Left renal cortex interstitium (tissue), 4 donors: ENCODE results near the gene AFF3. TPM values are rescaled to one million over a fixed set of nuclear protein-coding genes. Genes with fewer than 3 reads are reported as not detected.

Experiments used
- DNase-seq, 4 donors: peaks; one replicate each; pipeline ENCODE4 v3.0.0-alpha.2; 2013; ENCODE audit warnings: low read depth in 4 of 4, low spot score in 2 of 4, missing footprints in 1 of 4
- polyA plus RNA-seq, 4 donors: library from polyadenylated mRNA; unstranded; fragments of 120-200 nt; gene quantifications; one replicate each; pipeline ENCODE4 v1.2.1, GENCODE V29; 2013; ENCODE audit not compliant: insufficient read length in 4 of 4

Gene AFF3
- polyA plus RNA-seq, 4 donors = 18.4 to 26.6 (median 24.0) TPM

DNA sequence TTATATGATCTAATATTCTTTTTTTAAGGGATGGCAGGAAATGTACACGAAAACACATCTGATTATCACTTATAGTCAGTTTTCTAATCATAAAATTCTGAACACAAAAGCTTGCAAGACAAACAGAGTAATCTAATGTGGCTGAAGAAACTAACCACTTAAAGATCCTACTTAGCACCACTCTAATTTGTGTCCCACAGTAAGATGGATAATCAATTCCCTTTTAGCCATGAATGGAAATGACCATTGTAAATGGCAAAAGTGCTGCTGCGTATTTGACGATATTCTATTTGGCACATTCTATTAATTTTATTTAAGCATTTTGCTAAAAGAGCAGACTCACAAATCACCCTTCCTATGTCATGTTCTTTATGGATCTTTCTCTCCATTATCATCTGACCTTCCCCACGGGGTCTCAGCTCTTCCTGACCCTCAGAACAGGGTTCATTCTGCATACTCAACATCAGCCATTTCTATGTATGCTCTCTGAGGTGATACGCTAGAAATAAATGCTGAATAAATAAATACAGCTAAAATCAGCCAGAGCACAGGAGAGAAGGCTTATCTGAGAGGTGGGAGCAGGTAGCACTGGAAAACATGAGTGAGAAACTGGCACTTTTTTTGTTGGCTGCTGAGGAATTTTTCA lies 295.8 kb downstream of the AFF3 start:
- no peak for DNase-seq

DNA sequence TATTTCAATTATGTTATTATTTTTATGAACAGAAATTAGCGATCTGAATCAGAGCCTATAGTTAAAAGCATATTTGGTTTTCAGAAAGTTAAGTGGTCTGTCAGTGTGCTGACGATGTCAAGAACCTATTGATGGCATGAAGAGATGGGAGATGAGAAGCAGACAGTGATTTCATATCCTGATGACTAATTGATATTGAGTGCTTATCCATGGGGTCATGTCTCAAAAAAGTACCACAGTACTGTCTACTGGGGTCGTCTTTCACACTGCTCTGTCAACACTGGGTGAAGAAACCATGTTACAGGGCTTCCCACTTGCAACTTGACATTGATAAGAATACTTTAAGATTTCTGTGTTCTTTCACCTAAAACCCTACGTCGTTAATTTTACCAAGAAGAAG lies 297.1 kb downstream of the AFF3 start:
- no peak for DNase-seq

DNA sequence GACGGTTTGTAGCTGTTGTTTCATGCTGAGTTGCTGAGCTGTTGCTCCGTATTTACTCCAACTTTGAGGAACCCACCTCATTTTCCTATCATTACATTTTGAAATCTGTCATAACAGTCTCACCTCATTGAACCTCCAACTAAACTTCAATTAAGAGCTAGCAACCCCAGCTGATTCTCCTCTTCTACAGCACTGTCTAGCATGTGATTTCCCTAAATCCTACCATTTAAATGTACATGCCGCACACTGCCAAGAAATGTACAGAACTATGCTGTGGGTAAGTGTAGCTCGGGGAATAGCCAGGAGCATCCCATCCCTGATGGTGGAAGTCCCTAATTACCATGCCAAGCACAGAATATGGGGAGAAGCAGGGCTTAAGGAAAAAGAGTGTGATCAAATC lies 299.9 kb downstream of the AFF3 start:
- no peak for DNase-seq

DNA sequence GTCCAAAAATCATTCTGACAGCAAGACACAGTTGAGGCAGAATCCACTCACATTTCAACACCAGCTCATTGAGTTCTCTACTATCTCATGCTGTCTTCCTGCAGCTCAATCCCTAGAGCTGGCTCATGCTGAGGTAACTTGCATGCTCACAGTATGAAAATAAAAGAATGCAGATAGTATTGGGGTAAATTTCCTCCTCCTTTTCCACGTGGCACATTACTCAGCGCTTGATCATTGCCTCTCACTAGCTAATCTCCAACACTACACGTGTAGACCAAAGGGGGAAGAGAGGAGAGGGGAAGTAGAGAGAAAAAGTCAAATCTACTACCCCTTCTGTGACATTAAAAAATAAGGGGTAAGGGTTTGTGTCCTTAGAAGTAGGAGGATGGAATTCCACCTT lies 300.6 kb downstream of the AFF3 start:
- DNase-seq = no peak

DNA sequence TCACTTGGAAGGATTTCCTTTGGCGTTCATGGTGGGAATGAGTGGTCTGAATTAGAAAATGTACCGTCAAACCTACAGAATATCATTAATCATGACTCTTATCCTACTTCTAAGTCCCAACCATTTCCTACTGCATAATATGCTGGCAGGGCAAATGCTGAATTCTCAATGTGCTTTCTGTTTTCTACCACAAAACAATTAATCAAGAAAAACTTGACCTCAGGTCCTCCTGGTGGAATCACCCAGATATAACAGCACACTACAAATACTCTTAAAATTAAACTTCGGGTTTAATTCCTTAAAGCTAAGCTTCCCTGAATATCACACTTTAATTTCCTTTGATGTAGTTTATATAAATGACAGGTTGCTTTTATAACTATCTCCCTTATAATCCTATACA lies 301.6 kb downstream of the AFF3 start:
- DNase-seq = no peak

DNA sequence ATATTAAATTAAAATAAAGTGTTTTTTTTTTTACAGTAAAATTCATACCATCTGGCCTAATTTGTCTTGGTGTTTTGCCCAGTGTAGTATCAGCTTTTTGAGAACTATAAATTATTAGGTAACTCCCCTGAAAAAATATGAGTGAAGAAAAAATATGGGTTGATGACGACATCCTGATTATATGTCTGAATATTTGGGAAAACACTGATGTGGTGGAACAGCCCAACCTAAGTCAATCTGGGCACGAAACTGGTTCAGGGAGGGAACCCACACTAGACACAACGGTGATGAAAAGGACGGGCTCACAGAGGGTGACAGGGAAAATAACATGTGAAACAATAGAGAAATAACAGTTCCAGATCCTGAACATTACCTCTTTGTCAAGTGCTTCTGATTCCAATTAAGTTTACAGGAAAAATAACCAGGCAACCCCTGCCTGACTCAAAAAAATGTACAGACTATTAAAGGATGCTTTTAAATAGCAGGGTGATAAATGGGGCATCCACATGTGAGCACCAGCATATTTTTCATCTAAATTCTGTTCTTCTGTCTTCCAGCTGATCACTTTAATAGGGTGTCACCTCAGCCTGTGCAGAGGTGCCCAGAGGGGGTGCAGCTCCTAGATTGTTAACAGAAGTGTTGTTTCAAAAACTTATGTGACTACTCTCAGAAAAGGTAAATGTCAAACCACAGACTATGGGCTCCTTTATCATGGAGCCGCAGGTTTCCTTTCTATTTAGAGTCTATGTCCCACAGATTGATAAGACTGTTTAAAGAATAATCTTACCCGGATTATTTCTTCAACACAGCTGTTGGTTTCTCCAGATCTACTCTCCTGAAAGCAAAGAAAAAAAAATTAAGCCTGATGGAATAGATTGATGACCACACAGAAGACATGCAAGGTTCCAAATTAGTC lies 305.4 kb downstream of the AFF3 start:
- no peak for DNase-seq

DNA sequence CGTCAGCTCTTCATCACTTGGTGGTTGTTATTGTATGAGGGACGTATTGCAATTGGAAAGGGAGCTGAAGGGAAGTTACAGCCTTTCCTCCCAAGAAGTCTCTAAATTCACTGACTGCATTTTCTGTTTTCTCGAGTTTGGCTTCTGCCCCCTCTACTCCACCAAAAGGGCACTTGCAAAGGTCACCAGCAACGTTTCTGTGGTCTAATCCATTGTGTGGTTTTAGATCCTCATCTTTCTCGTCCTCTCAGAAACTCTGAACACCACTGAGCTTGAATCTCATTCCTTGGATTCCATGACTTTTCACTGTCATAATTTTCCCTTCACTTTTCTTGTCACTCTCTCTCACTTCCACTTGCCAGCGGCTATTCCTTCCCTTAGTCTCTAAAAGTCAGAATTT lies 308.0 kb downstream of the AFF3 start:
- DNase-seq = no peak

DNA sequence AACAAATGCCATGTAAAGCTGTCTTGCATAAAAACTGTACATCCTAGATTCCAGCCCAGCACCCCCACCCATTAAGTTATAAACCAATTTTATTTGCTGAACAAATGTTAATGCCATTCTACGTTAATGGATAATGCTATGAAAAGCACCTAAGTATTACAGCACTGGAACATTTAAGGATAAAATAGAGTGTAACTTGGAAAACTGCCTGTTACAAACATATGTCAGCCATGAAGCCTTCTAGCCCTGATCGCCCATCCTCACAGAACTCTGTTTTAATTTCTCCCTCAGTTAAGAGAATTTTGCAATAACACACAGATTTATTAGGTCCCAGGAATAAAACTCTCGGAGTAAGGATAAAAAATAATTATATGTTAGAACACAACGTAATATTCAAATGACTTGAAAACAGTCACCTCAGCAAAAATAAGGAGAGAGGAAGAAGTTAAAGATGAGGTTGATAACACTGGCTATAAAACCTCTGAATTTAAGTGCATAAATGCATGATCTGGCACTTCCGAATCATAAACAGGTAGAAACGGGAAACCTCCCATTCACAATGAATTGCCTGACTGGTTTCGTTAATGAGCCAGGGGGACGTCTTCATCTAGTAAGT lies 308.7 kb downstream of the AFF3 start:
- no peak for DNase-seq

DNA sequence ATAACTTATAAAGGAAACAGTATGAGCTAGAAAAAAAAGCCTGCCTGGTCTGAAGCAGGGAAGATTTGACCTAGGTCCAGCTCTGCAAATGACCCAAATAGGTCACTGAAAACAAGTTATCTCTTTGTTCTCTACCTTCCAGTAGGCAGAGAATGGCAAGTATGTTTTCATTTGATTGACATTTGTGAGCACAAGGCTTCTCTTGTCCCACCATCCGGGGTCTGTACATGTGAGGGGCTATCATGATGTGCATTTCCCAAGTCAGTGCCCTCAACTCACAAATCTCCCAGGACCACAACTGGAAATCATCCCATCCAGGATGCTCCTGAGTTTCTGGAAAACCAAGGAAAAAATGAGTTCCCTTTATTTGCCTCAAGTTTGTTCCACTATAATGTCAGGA lies 309.5 kb downstream of the AFF3 start:
- no peak for DNase-seq

DNA sequence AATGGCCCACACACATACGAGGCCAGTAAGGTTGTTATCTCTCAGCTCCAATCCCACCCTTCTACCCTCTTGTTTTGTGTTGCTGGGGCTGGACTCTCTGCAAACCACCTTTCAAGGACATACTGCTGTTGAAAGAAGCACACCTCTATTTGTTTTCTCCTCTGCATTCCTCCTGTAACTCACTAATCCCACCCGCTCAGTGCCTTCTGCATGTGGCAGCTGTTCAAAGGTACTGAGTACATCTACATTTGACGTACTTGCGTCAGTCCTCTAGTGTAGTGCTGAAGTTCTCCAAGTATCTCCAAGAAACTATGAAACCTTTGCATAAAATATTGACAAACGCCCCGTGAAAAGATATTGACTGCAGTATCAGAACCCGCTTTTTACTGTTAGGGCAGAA lies 310.6 kb downstream of the AFF3 start:
- no peak for DNase-seq

DNA sequence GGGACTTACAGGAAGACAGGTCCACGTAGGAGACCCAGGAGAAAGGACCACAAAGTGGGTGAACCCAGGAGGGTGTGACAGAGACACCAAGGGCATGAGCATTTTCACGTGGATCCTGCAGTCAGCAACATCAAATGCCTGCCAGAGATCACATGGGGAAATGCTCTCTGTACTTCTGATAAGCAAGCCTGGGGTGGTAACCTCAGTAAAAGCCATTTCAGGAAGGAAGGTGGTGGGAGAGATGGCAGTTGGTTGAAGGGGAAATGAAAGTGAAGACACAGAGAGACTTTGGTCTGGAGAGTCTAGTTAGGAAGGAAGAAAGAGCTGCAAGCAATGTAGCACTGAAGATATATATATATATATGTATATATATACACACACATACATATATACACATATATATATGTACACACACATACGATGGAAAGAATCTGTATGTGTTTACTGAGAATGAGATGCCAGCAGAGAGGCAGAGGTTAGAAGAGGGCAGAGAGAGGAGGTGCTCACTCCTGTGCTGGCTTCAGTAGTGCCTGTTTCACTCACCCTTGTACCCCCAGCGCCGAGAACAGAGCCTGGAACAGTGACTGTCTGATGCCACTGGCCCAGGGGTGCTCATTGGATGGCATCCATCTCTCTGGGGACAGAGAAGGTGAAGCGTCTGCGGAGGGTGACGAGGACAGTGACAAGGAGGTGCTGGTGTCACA lies 314.9 kb downstream of the AFF3 start:
- DNase-seq = no peak

DNA sequence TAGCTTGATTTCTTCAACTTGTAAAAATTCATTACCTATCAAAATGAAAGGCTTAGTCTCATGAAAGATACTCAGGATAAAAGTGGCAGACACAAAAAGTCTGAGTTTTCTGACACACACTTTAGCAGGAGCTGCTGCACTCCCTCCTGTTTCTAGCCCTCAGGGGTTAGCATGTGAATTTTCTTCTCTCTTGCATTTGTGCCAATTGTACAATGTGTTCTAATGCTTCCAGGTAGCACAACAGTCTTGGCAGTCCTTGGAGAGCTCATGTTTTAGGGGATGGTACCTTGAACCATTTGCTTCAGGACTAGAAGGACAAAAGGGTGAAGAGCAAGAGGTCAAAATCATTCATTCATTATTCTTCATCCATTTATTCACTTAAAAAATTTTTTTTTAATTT lies 316.8 kb downstream of the AFF3 start:
- no peak for DNase-seq

DNA sequence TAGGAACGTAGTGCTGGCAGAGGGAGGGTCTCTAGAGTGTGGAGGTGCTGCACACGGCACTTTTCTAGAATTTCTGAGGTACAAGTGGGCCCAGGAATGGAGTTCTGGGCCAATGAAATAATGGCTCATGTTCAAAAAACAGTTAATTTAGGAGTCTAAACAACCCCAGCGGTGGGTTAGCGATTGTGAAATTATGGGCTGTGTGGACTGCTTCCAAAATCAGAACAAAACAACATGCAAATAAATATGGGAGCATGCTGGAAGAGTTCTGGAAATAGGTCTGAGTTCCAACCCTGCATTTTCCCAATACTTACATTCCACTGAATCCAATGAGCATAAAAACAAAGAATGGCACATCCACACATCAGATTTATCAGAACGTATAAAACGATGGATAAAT lies 317.6 kb downstream of the AFF3 start:
- no peak for DNase-seq

DNA sequence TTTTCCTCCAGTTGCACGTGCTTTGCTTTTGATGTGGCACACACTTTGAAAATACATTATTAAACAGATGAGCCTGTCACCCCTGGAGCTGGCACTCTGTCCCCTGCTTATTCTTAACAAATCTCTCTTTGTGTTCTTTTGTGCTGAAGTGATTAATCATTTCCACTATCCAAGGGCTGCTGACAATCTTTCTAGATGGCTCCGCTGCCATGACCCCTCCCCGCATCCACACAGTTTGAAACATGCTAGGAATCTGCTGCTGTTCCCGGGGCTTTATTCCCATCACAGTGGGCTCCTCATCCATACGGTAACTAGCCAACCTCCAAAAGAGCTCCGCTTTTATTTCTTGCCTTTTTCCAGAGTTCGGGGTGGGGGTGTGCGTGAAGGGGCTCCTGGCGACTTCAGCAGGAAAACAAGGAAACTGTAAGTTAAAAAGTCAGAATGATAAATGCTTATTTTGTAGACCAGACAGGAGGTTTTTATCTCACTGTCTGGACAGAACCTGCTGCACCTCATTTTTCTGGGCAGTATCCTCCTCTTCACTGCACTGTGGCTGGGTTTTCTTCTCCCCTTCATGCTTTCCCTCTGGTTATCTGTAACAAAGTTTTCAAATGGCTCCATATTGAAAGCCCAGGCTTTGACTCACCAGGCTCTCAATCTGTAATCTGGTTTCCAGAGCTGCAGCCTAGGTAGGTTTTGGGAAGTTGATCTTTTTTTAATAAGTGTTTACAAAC lies 319.7 kb downstream of the AFF3 start:
- no peak for DNase-seq

DNA sequence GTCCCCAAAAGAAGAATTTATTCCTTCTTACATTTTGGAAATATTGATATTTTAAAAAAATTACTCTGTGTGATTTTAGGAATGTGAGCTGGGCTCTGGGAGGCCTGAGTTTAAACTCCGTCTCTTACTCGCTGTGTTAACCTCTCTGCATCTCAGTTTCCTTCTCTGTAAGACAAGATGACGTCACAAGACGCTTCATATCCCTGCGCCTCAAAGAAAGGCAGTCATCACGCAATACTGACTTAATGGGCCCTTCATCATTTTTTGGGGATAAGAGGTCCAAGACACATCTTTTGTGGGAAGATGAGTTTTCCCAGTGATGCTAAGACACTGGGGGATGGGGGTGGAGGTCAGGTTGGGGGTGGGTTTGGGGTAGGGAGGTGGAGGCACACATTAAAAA lies 320.4 kb downstream of the AFF3 start:
- DNase-seq = no peak

DNA sequence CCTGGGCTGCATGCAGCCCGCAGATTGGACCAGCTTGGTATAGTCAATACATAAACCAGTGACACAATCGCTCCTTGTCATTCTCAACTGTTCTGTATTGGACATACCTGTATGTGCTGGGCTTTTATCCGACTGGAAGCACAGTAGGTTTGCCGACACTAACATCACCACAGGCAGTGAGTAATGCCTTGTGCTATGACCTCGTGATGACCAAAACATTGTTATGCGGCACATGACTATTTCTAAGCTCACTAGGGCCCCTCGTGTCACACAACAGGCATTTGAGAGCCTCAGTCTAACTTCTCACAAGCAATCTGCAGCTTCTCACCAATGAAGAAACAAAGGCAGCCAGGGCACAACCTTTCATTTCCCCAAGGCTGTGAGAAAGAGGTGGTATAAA lies 320.8 kb downstream of the AFF3 start:
- DNase-seq = no peak

DNA sequence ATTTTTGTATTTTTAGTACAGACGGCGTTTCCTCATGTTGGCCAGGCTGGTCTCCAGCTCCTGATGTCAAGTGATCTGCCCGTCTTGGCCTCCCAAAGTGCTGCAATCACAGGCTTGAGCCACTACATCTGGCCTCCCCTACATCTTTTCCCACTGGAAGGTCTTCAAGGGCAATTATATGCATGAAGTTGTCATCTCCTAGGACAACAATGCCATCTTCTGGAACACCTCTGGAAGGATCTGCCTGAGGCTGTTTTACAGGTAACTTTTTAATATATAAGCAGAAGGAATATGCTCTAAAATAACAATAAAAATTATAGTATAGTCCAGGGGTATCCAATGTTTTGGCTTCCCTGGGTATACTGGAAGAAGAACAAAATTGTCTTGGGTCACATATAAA lies 321.4 kb downstream of the AFF3 start:
- DNase-seq = no peak

DNA sequence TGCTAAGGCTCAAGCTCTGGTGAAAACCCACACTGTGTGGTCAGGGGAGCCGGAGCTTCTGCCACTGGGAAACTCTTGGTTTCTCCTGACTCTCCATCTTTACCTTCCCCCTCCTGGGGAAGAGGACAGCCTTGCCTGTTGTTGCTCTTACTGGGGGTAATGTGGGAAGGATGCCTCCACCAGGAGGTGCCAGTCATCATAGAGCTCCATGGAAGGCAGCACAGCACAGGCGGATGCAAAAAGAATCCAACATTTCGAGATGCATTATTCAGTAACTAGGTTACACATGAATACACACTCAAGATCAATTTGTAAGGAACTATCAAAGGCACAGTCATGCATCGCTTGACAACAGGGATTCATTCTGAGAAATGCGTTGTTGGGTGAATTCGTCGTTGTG lies 322.6 kb downstream of the AFF3 start:
- no peak for DNase-seq

DNA sequence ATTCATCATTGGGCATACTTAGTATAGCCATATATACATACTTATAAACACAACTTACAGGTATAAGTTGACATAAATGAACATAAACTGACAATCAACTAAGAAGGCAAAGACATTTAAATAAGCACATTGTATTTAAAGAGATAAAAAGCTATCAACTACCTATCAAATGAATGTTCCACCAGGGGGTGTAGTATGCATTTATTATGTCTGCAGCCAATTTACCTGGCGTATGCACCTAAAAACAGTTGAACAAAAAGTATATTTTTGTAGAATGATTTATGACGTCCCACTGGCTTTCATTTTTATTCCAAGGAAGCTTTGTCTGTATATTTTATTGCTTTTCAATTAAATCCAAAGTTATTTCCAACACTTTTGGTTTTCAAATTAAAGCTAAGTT lies 323.5 kb downstream of the AFF3 start:
- no peak for DNase-seq

DNA sequence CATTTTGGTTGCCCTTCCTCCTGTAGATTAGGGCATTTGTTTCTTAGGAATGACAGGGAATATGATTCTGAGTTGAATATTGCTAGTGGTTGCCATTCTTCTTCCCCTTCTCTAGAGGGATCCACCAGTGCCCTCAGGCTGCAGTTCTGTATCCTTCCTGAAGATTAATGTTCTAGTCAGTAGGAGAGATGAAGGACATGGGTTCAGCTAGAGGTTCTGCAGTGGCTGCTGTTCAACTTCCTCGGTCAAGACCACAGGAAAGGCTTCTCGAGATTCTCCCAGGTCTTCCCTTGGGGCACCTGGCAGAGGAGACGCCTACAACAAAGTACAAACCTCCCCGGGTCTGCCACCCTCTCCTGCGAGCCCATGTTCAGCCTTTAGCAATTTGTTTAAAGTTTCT lies 325.5 kb downstream of the AFF3 start:
- DNase-seq = no peak

DNA sequence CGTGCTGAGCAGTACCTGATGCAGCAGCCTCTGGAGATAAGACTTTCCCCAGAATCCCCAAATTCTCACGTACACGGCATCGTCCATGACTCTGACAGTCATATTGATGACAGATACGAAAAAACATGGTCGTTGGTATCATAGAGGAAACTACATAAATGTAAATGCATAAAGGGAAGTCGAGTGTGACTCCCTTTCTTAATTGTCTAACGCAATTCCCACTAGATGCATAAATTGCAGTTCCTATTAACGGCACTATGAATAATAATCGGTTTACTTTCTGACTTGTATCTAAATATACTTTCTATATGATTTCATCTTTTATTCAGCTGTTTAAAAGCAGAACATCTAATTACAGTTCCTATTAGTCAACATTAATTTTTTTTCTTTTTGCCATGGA lies 330.0 kb downstream of the AFF3 start:
- no peak for DNase-seq
